Nephron progenitor cell (in vitro differentiated cells): ENCODE results near the gene C9orf40.

Experiments
- DNase-seq: peaks from one replicate; pipeline ENCODE4 v3.0.0; 2021
- H3K27ac Mint-ChIP-seq: 2 replicates; pipeline ENCODE4 v1.8.0; 2021; ENCODE audit warnings: mild to moderate bottlenecking, moderate library complexity, mixed read lengths
- H3K27me3 Mint-ChIP-seq: 2 replicates; pipeline ENCODE4 v1.8.0; 2021; ENCODE audit warnings: mild to moderate bottlenecking, low read depth, mixed read lengths; ENCODE audit not compliant: poor library complexity
- H3K36me3 Mint-ChIP-seq: 2 replicates; pipeline ENCODE4 v1.8.0; 2021; ENCODE audit warnings: low read depth, mixed read lengths
- H3K4me1 Mint-ChIP-seq: 2 replicates; pipeline ENCODE4 v1.8.0; 2021; ENCODE audit warnings: mixed read lengths
- H3K4me3 Mint-ChIP-seq: 2 replicates; pipeline ENCODE4 v1.8.0; 2021; ENCODE audit warnings: mild to moderate bottlenecking, moderate library complexity, mixed read lengths
- H3K9me3 Mint-ChIP-seq: 2 replicates; pipeline ENCODE4 v1.8.0; 2021; ENCODE audit warnings: mild to moderate bottlenecking, moderate library complexity, mixed read lengths
- TF ChIP-seq, protein P1 (sequence below): fragments of 200-600 bp; sonication (generic); IDR thresholded peaks from 2 replicates; pipeline ENCODE4 v1.5.0; 2021; ENCODE audit warnings: antibody characterized with exemption

The C9orf40 gene

DNA sequence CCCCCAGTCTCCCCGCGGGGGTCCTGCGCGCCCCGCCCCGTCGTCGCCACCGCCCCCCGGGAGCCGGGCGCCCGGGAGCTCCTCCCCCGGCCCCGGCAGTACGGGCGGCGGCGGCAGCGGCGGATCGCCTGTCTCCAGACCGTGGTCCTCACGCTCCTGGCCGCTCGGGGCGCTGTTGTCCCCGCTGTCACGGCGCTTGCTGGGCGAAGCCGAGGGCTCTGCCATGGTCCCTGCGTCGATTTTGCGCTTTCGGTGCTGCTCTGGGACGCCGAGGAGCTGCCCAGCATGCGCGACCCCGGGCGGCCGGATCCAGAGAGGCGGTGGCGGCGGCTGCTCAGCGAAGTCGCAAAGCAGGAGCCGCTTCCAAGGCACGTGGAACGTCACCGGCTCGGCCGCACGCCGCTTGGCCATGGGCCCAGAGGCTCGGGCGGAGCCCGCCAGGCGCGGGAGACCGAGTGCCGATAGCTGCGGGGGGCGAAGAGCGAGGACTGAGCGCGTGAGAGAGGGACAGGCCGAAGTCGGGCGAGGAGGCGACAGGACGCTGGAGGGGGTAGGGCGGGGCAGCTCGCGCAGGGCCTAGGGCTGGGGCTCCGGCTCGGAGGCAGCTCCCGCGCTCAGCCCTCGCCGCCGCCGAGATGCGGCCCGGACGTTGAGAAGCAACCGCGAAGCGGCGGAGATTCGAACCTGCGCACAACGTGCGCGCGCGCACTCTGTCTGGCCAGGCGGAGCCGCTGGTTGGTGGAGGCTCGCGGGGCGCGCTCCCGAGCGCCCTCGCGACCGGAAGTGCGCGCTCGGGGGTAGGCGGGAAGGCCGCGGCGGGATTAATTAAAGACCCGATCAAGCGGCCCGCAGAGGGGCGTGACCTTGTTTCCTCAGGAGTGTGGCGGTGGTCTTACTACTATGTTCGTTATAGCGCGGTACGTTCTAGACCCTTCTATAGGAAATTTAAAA is at the start of gene C9orf40:
Gene C9orf40 (minus strand): TSS at position 712 of the 951 bp plus-strand sequence. CDS start 301 bp downstream, at position 411.
- H3K4me3 Mint-ChIP-seq, result peak within 1 kb of the TSS; percentile 99
- peaks cover 19% of the 10 kb centered on the region for H3K4me1 Mint-ChIP-seq
- no peaks in the 10 kb centered on the region for H3K27me3 Mint-ChIP-seq
- H3K36me3 Mint-ChIP-seq, result peaks cover 5% of the 10 kb centered on the region
- no peaks in the 10 kb centered on the region for H3K9me3 Mint-ChIP-seq
- peak within 1 kb of the TSS; percentile 96 for H3K27ac Mint-ChIP-seq
- TF ChIP-seq, protein P1, sequence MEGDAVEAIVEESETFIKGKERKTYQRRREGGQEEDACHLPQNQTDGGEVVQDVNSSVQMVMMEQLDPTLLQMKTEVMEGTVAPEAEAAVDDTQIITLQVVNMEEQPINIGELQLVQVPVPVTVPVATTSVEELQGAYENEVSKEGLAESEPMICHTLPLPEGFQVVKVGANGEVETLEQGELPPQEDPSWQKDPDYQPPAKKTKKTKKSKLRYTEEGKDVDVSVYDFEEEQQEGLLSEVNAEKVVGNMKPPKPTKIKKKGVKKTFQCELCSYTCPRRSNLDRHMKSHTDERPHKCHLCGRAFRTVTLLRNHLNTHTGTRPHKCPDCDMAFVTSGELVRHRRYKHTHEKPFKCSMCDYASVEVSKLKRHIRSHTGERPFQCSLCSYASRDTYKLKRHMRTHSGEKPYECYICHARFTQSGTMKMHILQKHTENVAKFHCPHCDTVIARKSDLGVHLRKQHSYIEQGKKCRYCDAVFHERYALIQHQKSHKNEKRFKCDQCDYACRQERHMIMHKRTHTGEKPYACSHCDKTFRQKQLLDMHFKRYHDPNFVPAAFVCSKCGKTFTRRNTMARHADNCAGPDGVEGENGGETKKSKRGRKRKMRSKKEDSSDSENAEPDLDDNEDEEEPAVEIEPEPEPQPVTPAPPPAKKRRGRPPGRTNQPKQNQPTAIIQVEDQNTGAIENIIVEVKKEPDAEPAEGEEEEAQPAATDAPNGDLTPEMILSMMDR, result peak; percentile 63
- peak; percentile 95 for DNase-seq

DNA sequence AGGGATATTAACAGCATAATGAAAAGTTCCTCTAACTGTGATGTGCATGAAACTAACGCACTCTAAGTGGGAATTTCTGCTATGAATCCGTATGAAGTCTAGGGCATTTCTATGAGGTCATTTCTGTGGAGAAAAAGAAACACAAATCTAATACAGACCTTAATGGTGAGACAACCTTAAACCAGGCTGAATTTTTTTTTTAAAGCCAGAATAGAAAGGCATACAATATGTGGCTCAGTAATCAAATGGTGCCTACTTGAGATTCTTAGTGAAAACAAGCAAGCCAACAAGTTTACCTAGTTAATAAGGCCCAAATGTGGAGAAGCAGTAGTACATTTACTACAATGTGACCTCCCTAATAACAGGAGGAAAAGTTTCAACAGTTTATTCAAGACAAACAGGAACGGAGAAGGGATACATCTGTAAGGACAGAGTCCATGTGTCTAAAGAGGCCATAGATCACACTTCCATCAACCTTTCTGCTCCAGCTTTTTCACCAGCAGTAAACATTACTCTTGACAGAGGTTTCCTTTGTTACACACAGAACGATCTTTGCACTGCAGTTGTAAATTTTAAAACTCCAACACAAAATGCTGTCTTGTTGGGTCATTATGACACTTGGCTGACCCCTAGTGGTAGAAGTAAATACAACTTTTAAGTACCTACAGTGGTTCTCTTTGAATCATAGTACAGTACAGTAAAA is 49.2 kb upstream of the C9orf40 start:
- H3K4me3 Mint-ChIP-seq, result no peak overlapping the region
- peaks cover under 1% of the 10 kb centered on the region for H3K9me3 Mint-ChIP-seq
- H3K27ac Mint-ChIP-seq, result no peak overlapping the region

GRCh38 chr9:75000835-75001234 is 48.1 kb upstream of the C9orf40 start:
- H3K4me3 Mint-ChIP-seq, result no peak overlapping the region
- H3K36me3 Mint-ChIP-seq, result peaks cover 32% of the 10 kb centered on the region
- no peaks in the 10 kb centered on the region for H3K9me3 Mint-ChIP-seq
- DNase-seq, result no peak
- H3K27ac Mint-ChIP-seq, result peak overlapping the region; percentile 16
- no peaks in the 10 kb centered on the region for H3K27me3 Mint-ChIP-seq
- TF ChIP-seq, protein P1, result no peak
- peaks cover 11% of the 10 kb centered on the region for H3K4me1 Mint-ChIP-seq

More for the DNA sequence above, 49.2 kb upstream of the C9orf40 start:
- H3K36me3 Mint-ChIP-seq, result peaks cover 34% of the 10 kb centered on the region
- H3K27me3 Mint-ChIP-seq, result no peaks in the 10 kb centered on the region
- peak; percentile 39 for DNase-seq
- TF ChIP-seq, protein P1, result peak; percentile 80
- H3K4me1 Mint-ChIP-seq, result peaks cover 11% of the 10 kb centered on the region

DNA sequence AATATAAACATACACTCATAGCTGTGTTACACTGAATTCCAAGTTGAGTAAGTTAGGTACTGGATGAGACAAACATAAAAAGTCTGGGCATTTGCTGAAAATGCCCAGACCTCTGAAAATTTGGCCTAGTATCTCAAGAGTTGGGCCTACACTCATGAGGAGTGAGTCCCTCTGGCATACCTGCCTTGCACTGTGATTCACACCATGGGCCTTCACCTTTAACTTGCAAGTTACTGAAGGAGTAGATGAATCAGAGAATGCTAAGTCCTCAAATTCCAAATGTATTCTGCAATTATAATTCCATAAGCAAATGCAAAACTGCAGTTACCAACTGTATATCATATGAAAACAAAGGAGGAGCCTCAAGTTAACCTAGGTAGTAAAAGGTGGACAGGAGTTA is 32.3 kb upstream of the C9orf40 start:
- TF ChIP-seq, protein P1, result no peak
- Mint-ChIP-seq H3K4me1 (no peaks in the 10 kb centered on the region), H3K9me3 (no peaks in the 10 kb centered on the region), H3K27ac (peak overlapping the region; percentile 64), H3K27me3 (no peaks in the 10 kb centered on the region), H3K36me3 (peaks cover 41% of the 10 kb centered on the region), H3K4me3 (no peak overlapping the region)
- no peak for DNase-seq

GRCh38 chr9:74983709-74984108 is 31.0 kb upstream of the C9orf40 start:
- H3K4me3 Mint-ChIP-seq, result no peak overlapping the region
- H3K4me1 Mint-ChIP-seq, result no peaks in the 10 kb centered on the region
- no peak overlapping the region for H3K27ac Mint-ChIP-seq
- DNase-seq, result no peak
- TF ChIP-seq, protein P1, result no peak
- H3K36me3 Mint-ChIP-seq, result peaks cover 45% of the 10 kb centered on the region
- no peaks in the 10 kb centered on the region for H3K27me3 Mint-ChIP-seq
- H3K9me3 Mint-ChIP-seq, result no peaks in the 10 kb centered on the region
